NCI-H460 (cell line): ENCODE results near the gene TMEM62. TPM values are rescaled to one million over a fixed set of nuclear protein-coding genes. Genes with fewer than 3 reads are reported as not detected.
"Not testable (repeated sequence)": the region's sequence is repeated elsewhere in the genome, so short reads cannot be mapped to it uniquely, and the experiment has no call there.

ENCODE experiments used
- DNase-seq: peaks from one replicate; pipeline ENCODE4 v3.0.0-alpha.2; 2016; ENCODE audit warnings: low read depth; ENCODE audit errors: extremely low read depth
- total RNA-seq: library from RNA; depleted of rRNA; stranded (reverse); fragments of >200 nt; shearing (Covaris generic); gene quantifications from 2 replicates; pipeline ENCODE4 v1.2.3, GENCODE V29; 2014

Gene TMEM62
- total RNA-seq, 1 experiment from 2014 or later, result 20.1 TPM

- no peak for DNase-seq
Measured at GRCh38 chr15:43118829-43119228, 14.6 kb upstream of the TMEM62 start.

GRCh38 chr15:43121863-43122262 is 11.5 kb upstream of the TMEM62 start:
- no peak for DNase-seq

DNA sequence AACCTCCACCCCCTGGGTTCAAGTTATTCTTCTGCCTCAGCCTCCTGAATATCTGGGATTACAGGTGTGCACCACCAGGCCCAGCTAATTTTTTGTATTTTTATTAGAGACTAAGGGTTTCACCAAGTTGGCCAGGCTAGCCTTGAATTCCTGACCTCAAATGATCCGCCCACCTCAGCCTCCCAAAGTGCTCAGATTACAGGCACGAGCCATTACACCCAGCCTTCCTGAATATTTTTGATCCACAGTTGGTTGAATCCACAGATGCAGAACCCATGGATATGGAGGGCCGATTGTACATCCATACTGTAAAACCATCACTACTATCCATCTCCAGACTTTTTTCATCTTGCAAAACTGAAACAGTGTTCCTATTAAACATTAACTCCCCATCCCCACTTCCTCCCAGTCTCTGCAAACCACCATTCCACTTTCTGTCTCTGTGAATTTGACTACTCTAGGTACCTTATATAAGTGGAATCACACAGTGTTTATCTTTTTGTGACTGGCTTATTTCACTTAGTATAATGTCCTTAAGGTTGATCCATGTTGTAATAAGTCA is 8.2 kb upstream of the TMEM62 start:
- DNase-seq, result no peak

- DNase-seq, result no peak
Measured at GRCh38 chr15:43126356-43126755, 7.0 kb upstream of the TMEM62 start.

GRCh38 chr15:43127752-43128151 is 5.6 kb upstream of the TMEM62 start:
- DNase-seq, result no peak

GRCh38 chr15:43128174-43128979 is 5.0 kb upstream of the TMEM62 start:
- not testable (repeated sequence) for DNase-seq

GRCh38 chr15:43128980-43129335 is 4.4 kb upstream of the TMEM62 start:
- DNase-seq, result no peak

- DNase-seq, result no peak
Measured at GRCh38 chr15:43132830-43133429, 456 bp upstream of the TMEM62 start.

- DNase-seq, result no peak
Measured at GRCh38 chr15:43134157-43134635, 810 bp downstream of the TMEM62 start.

DNA sequence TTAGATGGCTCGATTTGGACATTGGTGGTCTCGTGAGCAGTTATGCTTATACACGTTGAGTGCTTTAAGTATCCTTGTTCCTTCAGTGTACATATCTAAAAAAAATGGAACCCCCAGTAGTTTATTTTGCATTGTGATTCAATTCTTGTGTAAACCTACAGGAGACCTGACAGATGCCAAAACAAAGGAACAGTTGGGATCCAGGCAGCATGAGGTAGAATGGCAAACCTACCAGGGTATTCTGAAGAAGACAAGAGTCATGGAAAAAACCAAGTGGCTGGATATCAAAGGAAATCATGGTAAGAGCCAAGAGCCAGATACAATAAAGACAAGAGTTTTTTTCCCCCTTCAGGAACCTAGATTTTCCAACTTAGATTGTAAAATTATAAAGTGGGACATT is 2.0 kb downstream of the TMEM62 start:
- DNase-seq, result no peak

- no peak for DNase-seq
Measured at GRCh38 chr15:43143203-43143941, 10.0 kb downstream of the TMEM62 start.

DNA sequence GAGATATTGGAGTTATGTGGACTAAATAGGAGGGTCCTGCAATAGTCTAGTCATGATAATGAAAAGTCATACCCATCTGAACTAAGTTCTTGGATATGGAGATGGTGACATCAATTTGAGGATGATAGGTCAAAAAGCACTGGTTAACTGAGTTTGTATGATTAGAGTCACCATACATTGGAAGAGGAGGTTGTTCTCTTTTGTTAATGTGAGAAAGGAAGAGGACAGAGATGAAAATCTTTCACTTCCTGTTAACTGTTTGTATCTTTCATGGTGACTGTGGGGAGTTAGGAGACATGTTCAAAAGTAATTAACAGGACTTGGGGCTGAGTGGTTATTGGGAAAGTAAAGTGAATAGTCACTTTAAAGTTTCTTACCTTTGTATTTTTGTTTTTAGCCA is 11.1 kb downstream of the TMEM62 start:
- DNase-seq, result no peak

DNA sequence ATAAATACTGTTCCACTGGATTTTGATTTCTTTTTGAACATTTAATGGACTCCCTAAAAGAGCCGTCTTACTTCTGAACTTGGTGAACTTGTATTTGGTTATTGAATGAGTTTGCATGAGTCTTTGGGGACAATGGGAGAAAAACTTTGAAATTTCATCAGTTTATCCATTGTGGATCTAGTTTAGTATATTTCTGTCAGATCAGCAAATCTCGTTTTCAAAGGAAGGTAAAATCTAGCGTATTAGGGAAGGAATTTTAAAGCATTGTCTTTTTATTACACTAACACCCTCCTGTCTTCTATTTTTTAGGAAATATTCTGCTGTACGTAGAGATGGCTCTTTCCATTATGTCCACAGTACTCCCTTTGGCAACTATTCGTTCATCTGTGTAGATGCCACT is 12.8 kb downstream of the TMEM62 start:
- DNase-seq, result no peak

- DNase-seq, result no peak
Measured at GRCh38 chr15:43150191-43150929, 17.0 kb downstream of the TMEM62 start.

DNA sequence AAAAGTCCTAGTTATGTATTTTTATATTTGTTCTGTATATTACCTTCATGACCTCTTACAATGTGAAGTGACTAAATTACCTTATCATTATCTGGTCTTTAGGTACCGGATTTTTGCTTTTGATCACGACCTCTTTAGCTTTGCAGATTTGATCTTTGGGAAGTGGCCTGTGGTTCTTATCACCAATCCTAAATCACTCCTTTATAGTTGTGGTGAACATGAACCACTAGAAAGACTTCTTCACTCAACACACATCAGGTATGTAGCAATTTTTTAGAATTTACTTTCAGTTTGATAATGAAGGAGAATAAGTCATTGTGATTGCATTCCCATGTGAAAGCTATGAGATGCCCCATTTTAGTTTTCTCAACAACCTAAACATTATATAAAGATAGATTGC is 18.3 kb downstream of the TMEM62 start:
- DNase-seq, result no peak

DNA sequence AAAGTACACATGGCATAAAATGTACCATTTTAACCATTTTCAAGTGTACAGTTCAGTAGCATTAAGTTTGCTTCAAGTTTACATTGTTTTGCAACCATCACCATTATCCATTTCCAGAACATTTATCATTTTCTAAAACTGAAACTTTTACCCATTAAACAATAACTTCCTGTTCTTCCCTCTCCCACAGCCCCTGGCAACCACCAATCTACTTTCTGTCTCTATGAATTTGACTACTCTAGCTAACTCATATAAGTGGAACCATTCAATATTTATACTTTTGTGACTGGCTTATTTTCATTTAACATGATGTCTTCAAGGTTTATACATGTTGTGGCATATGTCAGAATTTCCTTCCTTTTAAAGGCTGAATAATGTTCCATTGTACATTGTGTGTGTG is 19.9 kb downstream of the TMEM62 start:
- DNase-seq, result no peak

DNA sequence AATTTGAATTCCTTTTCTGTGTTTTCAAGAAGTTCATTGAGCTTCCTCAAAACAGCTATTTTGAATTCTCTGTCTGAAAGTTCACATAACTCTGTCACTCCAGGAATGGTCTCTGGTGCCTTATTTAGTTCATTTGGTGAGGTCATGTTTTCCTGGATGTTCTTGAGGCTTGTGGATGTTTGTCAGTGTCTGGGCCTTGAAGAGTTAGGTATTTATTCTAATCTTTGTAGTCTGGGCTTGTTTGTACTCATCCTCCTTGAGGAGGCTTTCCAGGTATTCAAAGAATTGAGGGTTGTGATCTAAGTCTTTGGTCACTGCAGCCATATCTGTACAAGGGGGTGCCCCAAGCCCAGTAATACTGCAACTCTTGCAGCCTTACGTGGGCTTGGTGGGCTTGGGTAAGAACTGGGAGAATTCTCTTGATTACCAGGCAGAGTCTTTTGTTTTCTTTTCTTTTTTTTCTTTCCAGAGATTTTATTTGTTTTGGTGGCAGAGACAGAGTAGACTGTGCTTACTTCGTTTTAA is 32.5 kb downstream of the TMEM62 start:
- no peak for DNase-seq

- DNase-seq, result not testable (repeated sequence)
Measured at GRCh38 chr15:43167261-43167660, 33.9 kb downstream of the TMEM62 start.

GRCh38 chr15:43168192-43169107 is 35.1 kb downstream of the TMEM62 start:
- DNase-seq, result no peak
